ENCODE results near the gene MAPK12. TPM values are rescaled to one million over a fixed set of nuclear protein-coding genes. Genes with fewer than 3 reads are reported as not detected.

The MAPK12 gene
- total RNA-seq, 1 experiment from 2014 or later = 86.7 TPM

DNA sequence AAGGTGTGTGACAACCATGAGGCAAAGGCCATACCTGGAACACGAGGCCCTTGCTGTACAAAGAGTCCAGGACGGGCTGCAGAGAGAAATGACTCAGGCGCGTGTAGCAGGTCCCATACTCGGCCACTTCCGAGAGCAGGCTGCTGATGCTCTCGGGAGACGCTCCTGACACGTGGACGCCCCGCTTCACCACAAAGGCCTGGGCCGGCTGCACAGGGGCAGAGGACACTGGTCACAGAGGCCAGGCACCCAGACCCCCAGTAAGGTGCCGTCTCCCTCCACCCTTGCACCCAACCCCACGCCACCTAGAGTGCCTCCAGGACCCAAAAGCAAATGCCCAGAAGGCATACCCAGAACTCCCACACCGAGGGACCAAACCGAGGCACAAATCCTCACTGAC is 32.1 kb downstream of the MAPK12 start:
- no peak overlapping the region for H3K4me2 ChIP-seq (ENCODE audit: low read length)
- intact Hi-C loops (cut with micrococcal nuclease) = no loop called here
- CTCF ChIA-PET = no interaction called here
- no peak overlapping the region for H2AFZ ChIP-seq (ENCODE audit: low read depth, low read length, poor library complexity, severe bottlenecking)
- RAD21 ChIA-PET (ENCODE audit: low non-redundant PET in 1 of 2, low total read pairs in 2 of 2, uncharacterized antibody in 2 of 2, unreplicated experiment in 2 of 2) = no interaction called here
- DNase-seq (ENCODE audit: low read depth, low spot score) (no peak), ATAC-seq (no peak)
- no peak overlapping the region for H3K9ac ChIP-seq (ENCODE audit: low read length)
- no peaks in the 10 kb centered on the region; a peak in 1 of 4 replicates for H3K9me3 ChIP-seq (ENCODE audit: control insufficient read depth in 1 of 2, insufficient read depth in 1 of 2, low read depth in 1 of 2, low read length in 2 of 2)
- BruUV-seq (replicated peaks) = no TSS peak
- no peaks in the 10 kb centered on the region for H4K20me1 ChIP-seq (ENCODE audit: insufficient read depth)
- no peaks in the 10 kb centered on the region for H3K9me2 ChIP-seq (ENCODE audit: insufficient read depth)
- no peaks in the 10 kb centered on the region for H3K4me1 ChIP-seq (ENCODE audit: control insufficient read depth in 1 of 2, insufficient read depth in 2 of 2, low read length in 2 of 2)
- TF ChIP-seq TCF7L2 (IDR thresholded peaks at IDR 0.05; ENCODE audit: borderline replicate concordance, extremely low read depth, insufficient read depth, insufficient read length) (no peak), RAD21 (IDR thresholded peaks at IDR 0.05; ENCODE audit: low read depth) (no peak), CEBPB (IDR thresholded peaks at IDR 0.05; ENCODE audit: low read depth) (no peak), CBX3 (IDR thresholded peaks at IDR 0.05; ENCODE audit: low read depth) (no peak), POLR2A (IDR thresholded peaks at IDR 0.05; ENCODE audit: borderline replicate concordance, extremely low read depth, insufficient read depth, insufficient read length) (no peak), POLR2AphosphoS5 (IDR thresholded peaks at IDR 0.05; ENCODE audit: low read depth, low read length) (no peak), SP1 (IDR thresholded peaks at IDR 0.05; ENCODE audit: low read depth) (no peak), FOSL1 (IDR thresholded peaks at IDR 0.05; ENCODE audit: low read depth) (no peak)
- TF ChIP-seq, protein P1, sequence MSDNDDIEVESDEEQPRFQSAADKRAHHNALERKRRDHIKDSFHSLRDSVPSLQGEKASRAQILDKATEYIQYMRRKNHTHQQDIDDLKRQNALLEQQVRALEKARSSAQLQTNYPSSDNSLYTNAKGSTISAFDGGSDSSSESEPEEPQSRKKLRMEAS (IDR thresholded peaks at IDR 0.05) = no peak
- TF ChIP-seq, protein P2, sequence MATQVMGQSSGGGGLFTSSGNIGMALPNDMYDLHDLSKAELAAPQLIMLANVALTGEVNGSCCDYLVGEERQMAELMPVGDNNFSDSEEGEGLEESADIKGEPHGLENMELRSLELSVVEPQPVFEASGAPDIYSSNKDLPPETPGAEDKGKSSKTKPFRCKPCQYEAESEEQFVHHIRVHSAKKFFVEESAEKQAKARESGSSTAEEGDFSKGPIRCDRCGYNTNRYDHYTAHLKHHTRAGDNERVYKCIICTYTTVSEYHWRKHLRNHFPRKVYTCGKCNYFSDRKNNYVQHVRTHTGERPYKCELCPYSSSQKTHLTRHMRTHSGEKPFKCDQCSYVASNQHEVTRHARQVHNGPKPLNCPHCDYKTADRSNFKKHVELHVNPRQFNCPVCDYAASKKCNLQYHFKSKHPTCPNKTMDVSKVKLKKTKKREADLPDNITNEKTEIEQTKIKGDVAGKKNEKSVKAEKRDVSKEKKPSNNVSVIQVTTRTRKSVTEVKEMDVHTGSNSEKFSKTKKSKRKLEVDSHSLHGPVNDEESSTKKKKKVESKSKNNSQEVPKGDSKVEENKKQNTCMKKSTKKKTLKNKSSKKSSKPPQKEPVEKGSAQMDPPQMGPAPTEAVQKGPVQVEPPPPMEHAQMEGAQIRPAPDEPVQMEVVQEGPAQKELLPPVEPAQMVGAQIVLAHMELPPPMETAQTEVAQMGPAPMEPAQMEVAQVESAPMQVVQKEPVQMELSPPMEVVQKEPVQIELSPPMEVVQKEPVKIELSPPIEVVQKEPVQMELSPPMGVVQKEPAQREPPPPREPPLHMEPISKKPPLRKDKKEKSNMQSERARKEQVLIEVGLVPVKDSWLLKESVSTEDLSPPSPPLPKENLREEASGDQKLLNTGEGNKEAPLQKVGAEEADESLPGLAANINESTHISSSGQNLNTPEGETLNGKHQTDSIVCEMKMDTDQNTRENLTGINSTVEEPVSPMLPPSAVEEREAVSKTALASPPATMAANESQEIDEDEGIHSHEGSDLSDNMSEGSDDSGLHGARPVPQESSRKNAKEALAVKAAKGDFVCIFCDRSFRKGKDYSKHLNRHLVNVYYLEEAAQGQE (IDR thresholded peaks at IDR 0.05; ENCODE audit: low read depth) = no peak
- TF ChIP-seq, protein P3, sequence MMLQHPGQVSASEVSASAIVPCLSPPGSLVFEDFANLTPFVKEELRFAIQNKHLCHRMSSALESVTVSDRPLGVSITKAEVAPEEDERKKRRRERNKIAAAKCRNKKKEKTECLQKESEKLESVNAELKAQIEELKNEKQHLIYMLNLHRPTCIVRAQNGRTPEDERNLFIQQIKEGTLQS (IDR thresholded peaks at IDR 0.05) = no peak
- TF ChIP-seq, protein P4, sequence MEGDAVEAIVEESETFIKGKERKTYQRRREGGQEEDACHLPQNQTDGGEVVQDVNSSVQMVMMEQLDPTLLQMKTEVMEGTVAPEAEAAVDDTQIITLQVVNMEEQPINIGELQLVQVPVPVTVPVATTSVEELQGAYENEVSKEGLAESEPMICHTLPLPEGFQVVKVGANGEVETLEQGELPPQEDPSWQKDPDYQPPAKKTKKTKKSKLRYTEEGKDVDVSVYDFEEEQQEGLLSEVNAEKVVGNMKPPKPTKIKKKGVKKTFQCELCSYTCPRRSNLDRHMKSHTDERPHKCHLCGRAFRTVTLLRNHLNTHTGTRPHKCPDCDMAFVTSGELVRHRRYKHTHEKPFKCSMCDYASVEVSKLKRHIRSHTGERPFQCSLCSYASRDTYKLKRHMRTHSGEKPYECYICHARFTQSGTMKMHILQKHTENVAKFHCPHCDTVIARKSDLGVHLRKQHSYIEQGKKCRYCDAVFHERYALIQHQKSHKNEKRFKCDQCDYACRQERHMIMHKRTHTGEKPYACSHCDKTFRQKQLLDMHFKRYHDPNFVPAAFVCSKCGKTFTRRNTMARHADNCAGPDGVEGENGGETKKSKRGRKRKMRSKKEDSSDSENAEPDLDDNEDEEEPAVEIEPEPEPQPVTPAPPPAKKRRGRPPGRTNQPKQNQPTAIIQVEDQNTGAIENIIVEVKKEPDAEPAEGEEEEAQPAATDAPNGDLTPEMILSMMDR (IDR thresholded peaks at IDR 0.05 in 2 of 3, conservative IDR thresholded peaks at IDR 0.05 in 1 of 3; ENCODE audit: borderline replicate concordance in 1 of 3, insufficient read depth in 1 of 3, low read depth in 2 of 3, low read length in 2 of 3) = no peak
- H3K36me3 ChIP-seq (ENCODE audit: control insufficient read depth in 1 of 2, insufficient read depth in 2 of 2, low read length in 2 of 2) = peaks cover 2 to 7% of the 10 kb centered on the region in 2 experiments; a peak in 2 of 4 replicates
- no peak overlapping the region for H3K27ac ChIP-seq (ENCODE audit: low read depth, low read length)
- H3K4me3 ChIP-seq (replicated peaks in 1 of 2; ENCODE audit: low read depth in 1 of 2, low read length in 2 of 2) = no peak overlapping the region
- peaks cover 25% of the 10 kb centered on the region for H3K79me2 ChIP-seq (ENCODE audit: insufficient read depth, low read length)
- POLR2A ChIA-PET = no interaction called here
- H3K27me3 ChIP-seq (ENCODE audit: insufficient read depth, low read length) = no peaks in the 10 kb centered on the region
